ENCODE measurements around the gene P2RY2.

- TF ChIP-seq GATA3 (IDR thresholded peaks at IDR 0.05; ENCODE audit: low read depth, low read length) (no peak), GATA2 (IDR thresholded peaks at IDR 0.05; ENCODE audit: low read depth, low read length) (no peak)
Observed at GRCh38 chr11:73170140-73170539, 47.9 kb upstream of the P2RY2 start.
